ENCODE measurements around the gene FUBP1. TPM values are rescaled to one million over a fixed set of nuclear protein-coding genes. Genes with fewer than 3 reads are reported as not detected.

The FUBP1 gene
- total and polyA plus RNA-seq, 2 donors from 2014 or later, result 63.7 to 151 TPM

DNA sequence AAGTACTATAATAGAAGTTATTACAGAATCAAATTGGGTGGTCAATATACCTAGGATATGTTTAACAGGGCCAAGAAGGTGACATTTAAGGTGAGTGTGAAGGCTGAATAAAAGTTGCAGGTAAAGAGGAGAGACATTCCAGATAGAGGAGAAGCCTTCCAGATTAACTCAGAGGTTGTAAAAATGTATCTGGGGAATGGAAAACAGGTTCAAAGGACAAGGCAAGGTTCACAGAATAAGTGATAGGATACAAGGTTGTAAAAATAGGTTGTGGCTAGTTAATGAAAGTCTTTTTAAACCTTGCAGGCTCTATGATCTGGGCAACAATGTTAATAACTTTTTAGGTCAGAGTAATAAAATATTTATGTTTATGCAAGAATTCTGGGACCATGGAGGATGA, 40.2 kb downstream of the FUBP1 start:
- no peak overlapping the region for H3K9ac ChIP-seq (ENCODE audit: low read length in 3 of 3)
- peaks cover 0 to 5% (median 0%) of the 10 kb centered on the region in 3 donors for H3K4me1 ChIP-seq (ENCODE audit: control insufficient read depth in 2 of 3, insufficient read depth in 2 of 3, low read depth in 1 of 3, low read length in 3 of 3)
- intact Hi-C loops (cut with DNase I), result no loop called here
- DNase-seq (no peak), FAIRE-seq (no peak)
- no peaks in the 10 kb centered on the region for H3K9me3 ChIP-seq (ENCODE audit: control insufficient read depth in 2 of 3, insufficient read depth in 1 of 3, low read length in 3 of 3)
- H3K27ac ChIP-seq (ENCODE audit: low read depth in 2 of 2, low read length in 2 of 2), result no peak overlapping the region
- TF ChIP-seq CTCF (IDR thresholded peaks at IDR 0.05; ENCODE audit: borderline replicate concordance, extremely low read depth, insufficient read depth), result no peak
- no peaks in the 10 kb centered on the region for H3K27me3 ChIP-seq (ENCODE audit: control insufficient read depth, insufficient read depth, low read length)
- no peak overlapping the region for H3K4me3 ChIP-seq (ENCODE audit: low read length in 3 of 3)
- peaks cover 0 to 4% (median 3%) of the 10 kb centered on the region in 3 donors for H3K36me3 ChIP-seq (ENCODE audit: control insufficient read depth in 2 of 3, insufficient read depth in 3 of 3, low read length in 3 of 3)

GRCh38 chr1:77929806-77930205, 49.1 kb downstream of the FUBP1 start:
- intact Hi-C loops (cut with DNase I), result no loop called here
- no peak for FAIRE-seq

GRCh38 chr1:77927414-77927813, 51.5 kb downstream of the FUBP1 start:
- no peak for FAIRE-seq
- intact Hi-C loops (cut with DNase I), result no loop called here
- H3K27ac ChIP-seq (ENCODE audit: low read depth in 2 of 2, low read length in 2 of 2), result no peak overlapping the region
- H3K9me3 ChIP-seq (ENCODE audit: control insufficient read depth in 2 of 3, insufficient read depth in 1 of 3, low read length in 3 of 3), result no peaks in the 10 kb centered on the region
- H3K27me3 ChIP-seq (ENCODE audit: control insufficient read depth, insufficient read depth, low read length), result no peaks in the 10 kb centered on the region
- no peaks in the 10 kb centered on the region for H3K4me1 ChIP-seq (ENCODE audit: control insufficient read depth in 2 of 3, insufficient read depth in 2 of 3, low read depth in 1 of 3, low read length in 3 of 3)
- no peak overlapping the region for H3K9ac ChIP-seq (ENCODE audit: low read length in 3 of 3)
- peaks cover 0 to 2% (median 0%) of the 10 kb centered on the region in 3 donors for H3K36me3 ChIP-seq (ENCODE audit: control insufficient read depth in 2 of 3, insufficient read depth in 3 of 3, low read length in 3 of 3)
- DNase-seq, result no peak
- H3K4me3 ChIP-seq (ENCODE audit: low read length in 3 of 3), result no peak overlapping the region
- no peak for TF ChIP-seq CTCF (IDR thresholded peaks at IDR 0.05; ENCODE audit: borderline replicate concordance, extremely low read depth, insufficient read depth)

More at GRCh38 chr1:77929806-77930205, 49.1 kb downstream of the FUBP1 start:
- no peak for TF ChIP-seq CTCF (IDR thresholded peaks at IDR 0.05; ENCODE audit: borderline replicate concordance, extremely low read depth, insufficient read depth)
- Histone ChIP-seq H3K36me3 (ENCODE audit: control insufficient read depth in 2 of 3, insufficient read depth in 3 of 3, low read length in 3 of 3) (peaks cover 0 to 2% (median 0%) of the 10 kb centered on the region in 3 donors), H3K9me3 (ENCODE audit: control insufficient read depth in 2 of 3, insufficient read depth in 1 of 3, low read length in 3 of 3) (no peaks in the 10 kb centered on the region), H3K27ac (ENCODE audit: low read depth in 2 of 2, low read length in 2 of 2) (no peak overlapping the region), H3K4me1 (ENCODE audit: control insufficient read depth in 2 of 3, insufficient read depth in 2 of 3, low read depth in 1 of 3, low read length in 3 of 3) (no peaks in the 10 kb centered on the region), H3K4me3 (ENCODE audit: low read length in 3 of 3) (no peak overlapping the region), H3K27me3 (ENCODE audit: control insufficient read depth, insufficient read depth, low read length) (no peaks in the 10 kb centered on the region), H3K9ac (ENCODE audit: low read length in 3 of 3) (no peak overlapping the region)
- DNase-seq, result no peak
